Liver (tissue), 9 donors: ENCODE results near the gene SPTBN1. TPM values are rescaled to one million over a fixed set of nuclear protein-coding genes. Genes with fewer than 3 reads are reported as not detected.

ENCODE experiments used
- DNase-seq: peaks from one replicate; pipeline ENCODE4 v3.0.0-alpha.2; 2017; ENCODE audit warnings: low spot score
- H3K27ac ChIP-seq, 2 donors: one replicate each; pipeline ENCODE4 v1.7.0; 2013; ENCODE audit warnings: inconsistent platforms in 2 of 2, low read length in 2 of 2, control low read depth in 1 of 2, low read depth in 1 of 2, mild to moderate bottlenecking in 1 of 2
- H3K27me3 ChIP-seq, 4 donors: one replicate each; pipeline versions ENCODE4 v1.6.1 to v1.7.0; 2013; ENCODE audit warnings: low read length in 3 of 4, inconsistent platforms in 1 of 4, mild to moderate bottlenecking in 1 of 4, moderate library complexity in 1 of 4; ENCODE audit not compliant: control insufficient read depth in 4 of 4, insufficient read depth in 4 of 4
- H3K36me3 ChIP-seq, 4 donors: one replicate each; pipeline versions ENCODE4 v1.6.1 to v1.7.0; 2013; ENCODE audit warnings: low read length in 3 of 4, mild to moderate bottlenecking in 3 of 4, low read depth in 1 of 4, moderate library complexity in 1 of 4; ENCODE audit not compliant: control insufficient read depth in 4 of 4, insufficient read depth in 3 of 4
- H3K4me1 ChIP-seq, 4 donors: one replicate each; pipeline versions ENCODE4 v1.6.1 to v1.7.0; 2013; ENCODE audit warnings: low read length in 3 of 4, mild to moderate bottlenecking in 3 of 4, moderate library complexity in 1 of 4; ENCODE audit not compliant: control insufficient read depth in 4 of 4, insufficient read depth in 4 of 4
- H3K4me3 ChIP-seq, 3 donors: one replicate each; pipeline versions ENCODE4 v1.6.1 to v1.7.0; 2013; ENCODE audit warnings: low read length in 3 of 3, control low read depth in 1 of 3, low read depth in 1 of 3, mild to moderate bottlenecking in 1 of 3
- H3K9ac ChIP-seq, 2 donors: one replicate each; pipeline ENCODE4 v1.7.0; 2013; ENCODE audit warnings: low read length in 2 of 2, mild to moderate bottlenecking in 2 of 2, moderate library complexity in 2 of 2, control low read depth in 1 of 2, low read depth in 1 of 2
- H3K9me3 ChIP-seq, 4 donors: one replicate each; pipeline versions ENCODE4 v1.6.1 to v1.7.0; 2013; ENCODE audit warnings: low read length in 3 of 4; ENCODE audit not compliant: control insufficient read depth in 4 of 4
- EGR1 ChIP-seq, 2 donors: IDR thresholded peaks; 2 replicates each; pipeline ENCODE4 v1.6.1; 2016 to 2018; ENCODE audit warnings: antibody characterized with exemption in 2 of 2, low read depth in 2 of 2
- FOXA1 ChIP-seq: IDR thresholded peaks from 2 replicates; pipeline ENCODE4 v1.6.1; 2016; ENCODE audit warnings: antibody characterized with exemption
- FOXA2 ChIP-seq: IDR thresholded peaks from 2 replicates; pipeline ENCODE4 v1.6.1; 2016; ENCODE audit warnings: antibody characterized with exemption
- GABPA ChIP-seq, 2 donors: IDR thresholded peaks in 1 of 2; conservative IDR thresholded peaks in 1 of 2; 2 replicates each; pipeline ENCODE4 v1.6.1; 2016; ENCODE audit warnings: antibody characterized with exemption in 2 of 2, mild to moderate bottlenecking in 1 of 2, moderate library complexity in 1 of 2
- HNF4A ChIP-seq, 2 donors: conservative IDR thresholded peaks; 2 replicates each; pipeline ENCODE4 v1.6.1; 2016; ENCODE audit warnings: antibody characterized with exemption in 2 of 2, mild to moderate bottlenecking in 2 of 2
- HNF4G ChIP-seq: IDR thresholded peaks from 2 replicates; pipeline ENCODE4 v1.6.1; 2016; ENCODE audit warnings: antibody characterized with exemption
- JUND ChIP-seq, 2 donors: IDR thresholded peaks; 2 replicates each; pipeline ENCODE4 v1.6.1; 2016; ENCODE audit warnings: antibody characterized with exemption in 2 of 2
- MAX ChIP-seq: IDR thresholded peaks from 2 replicates; pipeline ENCODE4 v1.6.1; 2016; ENCODE audit warnings: antibody characterized with exemption
- RAD21 ChIP-seq, 2 donors: IDR thresholded peaks; 2 replicates each; pipeline ENCODE4 v1.6.1; 2016; ENCODE audit warnings: antibody characterized with exemption in 2 of 2, mild to moderate bottlenecking in 2 of 2
- RXRA ChIP-seq, 2 donors: IDR thresholded peaks; 2 replicates each; pipeline ENCODE4 v1.6.1; 2017 to 2018; ENCODE audit warnings: antibody characterized with exemption in 2 of 2, mild to moderate bottlenecking in 1 of 2
- SP1 ChIP-seq: IDR thresholded peaks from 2 replicates; pipeline ENCODE4 v1.6.1; 2018; ENCODE audit warnings: antibody characterized with exemption, mild to moderate bottlenecking
- YY1 ChIP-seq: IDR thresholded peaks from 2 replicates; pipeline ENCODE4 v1.6.1; 2016; ENCODE audit warnings: antibody characterized with exemption, mild to moderate bottlenecking
- whole genome bisulfite sequencing: extraction: QIAGEN DNeasy Blood & Tissue Kit; methylation state at CpG from one replicate; pipeline ENCODE4 v1.1.7; 2013; 5-methylcytosine and 5-hydroxymethylcytosine counted together
- polyA plus RNA-seq, 2 donors: library from polyadenylated mRNA; stranded (reverse) in 1 of 2; unstranded in 1 of 2; fragments of 200-250 nt in 1 of 2; fragments of >200 nt in 1 of 2; fragmentation: Nextera tagmentation in 1 of 2; extraction: Ambion mirVana in 1 of 2; gene quantifications; one replicate each; pipeline versions ENCODE4 v1.2.1 to v1.2.3, GENCODE V29; 2013 to 2015
- total RNA-seq, 2 donors: library from RNA; depleted of rRNA; stranded (reverse); fragments of >200 nt; gene quantifications; one replicate each; pipeline ENCODE4 v1.2.3, GENCODE V29; 2014
- TF ChIP-seq, protein P1 (sequence below): IDR thresholded peaks from 2 replicates; pipeline ENCODE4 v1.6.1; 2016; ENCODE audit warnings: antibody characterized with exemption
- TF ChIP-seq, protein P2 (sequence below): IDR thresholded peaks from 2 replicates; pipeline ENCODE4 v1.6.1; 2016; ENCODE audit warnings: antibody characterized with exemption, mild to moderate bottlenecking
- donor health status: healthy.
- donor health status: healthy.
- donor health status: healthy.
- donor health status: healthy.
- donor health status: healthy.

SPTBN1 gene
- total and polyA plus RNA-seq, 4 donors, result 44.8 to 191 (median 75.9) TPM

DNA sequence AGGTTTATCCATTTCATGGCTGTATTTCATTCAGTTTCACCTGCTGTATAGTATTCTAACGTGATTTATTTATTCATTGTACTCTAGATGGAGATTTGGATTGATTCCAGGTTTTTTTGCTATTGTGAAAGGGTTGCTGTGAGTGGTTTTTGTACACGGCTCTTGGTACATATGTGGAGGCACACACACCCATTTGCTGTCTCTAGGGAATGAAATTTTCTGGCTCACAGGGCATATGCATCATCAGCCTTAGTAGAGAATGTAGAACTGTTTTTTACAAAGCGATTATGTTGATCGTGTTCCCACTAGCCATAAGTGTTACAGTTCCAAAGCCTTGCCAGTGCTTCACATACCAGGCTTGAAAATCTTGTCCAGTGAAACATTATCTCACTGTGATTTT lies 5.1 kb downstream of the SPTBN1 start:
- WGBS, result 64% methylated on average over 4 of the region's 4 CpGs
- TF ChIP-seq RAD21 (IDR thresholded peaks at IDR 0.05) (no peak), RXRA (IDR thresholded peaks at IDR 0.05) (no peak), GABPA (IDR thresholded peaks at IDR 0.05 in 1 of 2, conservative IDR thresholded peaks at IDR 0.05 in 1 of 2) (no peak), EGR1 (IDR thresholded peaks at IDR 0.05; ENCODE audit: low read depth in 2 of 2) (no peak), HNF4A (conservative IDR thresholded peaks at IDR 0.05) (no peak), FOXA1 (no peak)
- H3K36me3 ChIP-seq, result no peaks in the 10 kb centered on the region
- peaks cover 0 to 15% (median 10%) of the 10 kb centered on the region in 4 donors for H3K4me1 ChIP-seq
- H3K9me3 ChIP-seq, result no peaks in the 10 kb centered on the region
- no peak overlapping the region for H3K9ac ChIP-seq
- no peak overlapping the region for H3K27ac ChIP-seq
- no peak overlapping the region for H3K4me3 ChIP-seq
- H3K27me3 ChIP-seq, result no peaks in the 10 kb centered on the region
- DNase-seq, result no peak

DNA sequence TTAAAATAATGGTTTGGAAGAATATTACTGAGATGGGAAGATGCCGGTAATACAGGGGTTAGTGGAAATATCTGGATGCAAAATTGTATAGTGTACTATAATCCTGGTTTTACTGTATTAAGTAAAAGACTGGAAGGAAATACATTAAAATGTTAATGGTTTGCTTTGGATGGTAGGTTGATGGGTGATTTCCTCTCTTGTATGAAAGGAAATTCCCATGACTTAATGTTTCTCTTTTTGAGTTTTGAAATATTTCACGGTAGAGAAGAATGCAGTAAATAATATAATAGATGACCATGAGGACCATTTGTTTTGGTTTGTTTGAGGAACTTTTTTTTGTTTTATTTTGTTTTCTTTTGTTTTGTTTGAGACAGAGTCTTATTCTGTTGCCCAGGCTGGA lies 8.2 kb downstream of the SPTBN1 start:
- no peak for DNase-seq
- WGBS, result 79% methylated on average over 2 of the region's 2 CpGs
- Histone ChIP-seq H3K27ac (no peak overlapping the region), H3K4me1 (no peaks in the 10 kb centered on the region), H3K36me3 (no peaks in the 10 kb centered on the region), H3K27me3 (no peaks in the 10 kb centered on the region), H3K9me3 (no peaks in the 10 kb centered on the region), H3K9ac (no peak overlapping the region), H3K4me3 (no peak overlapping the region)
- TF ChIP-seq HNF4G (no peak), HNF4A (conservative IDR thresholded peaks at IDR 0.05) (no peak), MAX (no peak), GABPA (IDR thresholded peaks at IDR 0.05 in 1 of 2, conservative IDR thresholded peaks at IDR 0.05 in 1 of 2) (no peak), YY1 (no peak)

- H3K4me1 ChIP-seq, result no peaks in the 10 kb centered on the region
- H3K4me3 ChIP-seq, result no peak overlapping the region
- H3K27ac ChIP-seq, result no peak overlapping the region
- no peak overlapping the region for H3K9ac ChIP-seq
- 84% methylated on average over 2 of the region's 2 CpGs for WGBS
- H3K9me3 ChIP-seq, result no peaks in the 10 kb centered on the region
- TF ChIP-seq SP1, result no peak
- TF ChIP-seq RAD21 (IDR thresholded peaks at IDR 0.05), result no peak
- no peak for TF ChIP-seq JUND (IDR thresholded peaks at IDR 0.05)
- no peak for TF ChIP-seq FOXA1
- TF ChIP-seq, protein P1, sequence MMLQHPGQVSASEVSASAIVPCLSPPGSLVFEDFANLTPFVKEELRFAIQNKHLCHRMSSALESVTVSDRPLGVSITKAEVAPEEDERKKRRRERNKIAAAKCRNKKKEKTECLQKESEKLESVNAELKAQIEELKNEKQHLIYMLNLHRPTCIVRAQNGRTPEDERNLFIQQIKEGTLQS, result no peak
- no peak for TF ChIP-seq YY1
- TF ChIP-seq, protein P2, sequence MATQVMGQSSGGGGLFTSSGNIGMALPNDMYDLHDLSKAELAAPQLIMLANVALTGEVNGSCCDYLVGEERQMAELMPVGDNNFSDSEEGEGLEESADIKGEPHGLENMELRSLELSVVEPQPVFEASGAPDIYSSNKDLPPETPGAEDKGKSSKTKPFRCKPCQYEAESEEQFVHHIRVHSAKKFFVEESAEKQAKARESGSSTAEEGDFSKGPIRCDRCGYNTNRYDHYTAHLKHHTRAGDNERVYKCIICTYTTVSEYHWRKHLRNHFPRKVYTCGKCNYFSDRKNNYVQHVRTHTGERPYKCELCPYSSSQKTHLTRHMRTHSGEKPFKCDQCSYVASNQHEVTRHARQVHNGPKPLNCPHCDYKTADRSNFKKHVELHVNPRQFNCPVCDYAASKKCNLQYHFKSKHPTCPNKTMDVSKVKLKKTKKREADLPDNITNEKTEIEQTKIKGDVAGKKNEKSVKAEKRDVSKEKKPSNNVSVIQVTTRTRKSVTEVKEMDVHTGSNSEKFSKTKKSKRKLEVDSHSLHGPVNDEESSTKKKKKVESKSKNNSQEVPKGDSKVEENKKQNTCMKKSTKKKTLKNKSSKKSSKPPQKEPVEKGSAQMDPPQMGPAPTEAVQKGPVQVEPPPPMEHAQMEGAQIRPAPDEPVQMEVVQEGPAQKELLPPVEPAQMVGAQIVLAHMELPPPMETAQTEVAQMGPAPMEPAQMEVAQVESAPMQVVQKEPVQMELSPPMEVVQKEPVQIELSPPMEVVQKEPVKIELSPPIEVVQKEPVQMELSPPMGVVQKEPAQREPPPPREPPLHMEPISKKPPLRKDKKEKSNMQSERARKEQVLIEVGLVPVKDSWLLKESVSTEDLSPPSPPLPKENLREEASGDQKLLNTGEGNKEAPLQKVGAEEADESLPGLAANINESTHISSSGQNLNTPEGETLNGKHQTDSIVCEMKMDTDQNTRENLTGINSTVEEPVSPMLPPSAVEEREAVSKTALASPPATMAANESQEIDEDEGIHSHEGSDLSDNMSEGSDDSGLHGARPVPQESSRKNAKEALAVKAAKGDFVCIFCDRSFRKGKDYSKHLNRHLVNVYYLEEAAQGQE, result no peak
- TF ChIP-seq EGR1 (IDR thresholded peaks at IDR 0.05; ENCODE audit: low read depth in 2 of 2), result no peak
- no peak for TF ChIP-seq FOXA2
- no peak for DNase-seq
- H3K27me3 ChIP-seq, result no peaks in the 10 kb centered on the region
- no peaks in the 10 kb centered on the region for H3K36me3 ChIP-seq
These were observed 9.0 kb downstream of the SPTBN1 start for GRCh38 chr2:54465143-54465542.
